Astrocyte (in vitro differentiated cells and primary cell): ENCODE results near the gene MIAT. TPM values are rescaled to one million over a fixed set of nuclear protein-coding genes. Genes with fewer than 3 reads are reported as not detected.

ENCODE experiments used
- DNase-seq: peaks from one replicate; pipeline ENCODE4 v3.0.0-alpha.2; 2010; ENCODE audit warnings: low read depth
- FAIRE-seq: peaks from 2 replicates; lab custom pipeline; 2011; peaks lifted over from hg19 to GRCh38; lab: Jason Lieb, UNC
- H2AFZ ChIP-seq: 2 replicates; pipeline ENCODE4 v1.6.0; 2012; ENCODE audit warnings: low read depth, low read length, inconsistent platforms
- H3K27ac ChIP-seq: 2 replicates; pipeline ENCODE4 v1.5.1; 2011; ENCODE audit warnings: low read depth, low read length, inconsistent platforms
- H3K27me3 ChIP-seq: 2 replicates; pipeline ENCODE4 v1.6.0; 2011; ENCODE audit warnings: low read length, inconsistent platforms; ENCODE audit not compliant: insufficient read depth
- H3K36me3 ChIP-seq: 2 replicates; pipeline ENCODE4 v1.5.1; 2011; ENCODE audit warnings: low read length, inconsistent platforms; ENCODE audit not compliant: insufficient read depth
- H3K4me1 ChIP-seq: 2 replicates; pipeline ENCODE4 v1.5.1; 2011; ENCODE audit warnings: low read length, inconsistent platforms; ENCODE audit not compliant: insufficient read depth
- H3K4me2 ChIP-seq: 2 replicates; pipeline ENCODE4 v1.6.0; 2012; ENCODE audit warnings: low read length, inconsistent platforms
- H3K4me3 ChIP-seq: 2 replicates; pipeline ENCODE4 v1.5.1; 2011; ENCODE audit warnings: low read depth, mild to moderate bottlenecking, low read length, inconsistent platforms; ENCODE audit not compliant: insufficient read depth
- H3K79me2 ChIP-seq: 2 replicates; pipeline ENCODE4 v1.6.0; 2012; ENCODE audit warnings: mild to moderate bottlenecking, low read length, inconsistent platforms; ENCODE audit not compliant: insufficient read depth
- H3K9ac ChIP-seq: 2 replicates; pipeline ENCODE4 v1.6.0; 2012; ENCODE audit warnings: mild to moderate bottlenecking, low read length, inconsistent platforms
- H3K9me3 ChIP-seq: 2 replicates; pipeline ENCODE4 v1.5.1; 2012; ENCODE audit warnings: low read depth, mild to moderate bottlenecking, low read length, inconsistent platforms; ENCODE audit not compliant: insufficient read depth
- H4K20me1 ChIP-seq: 2 replicates; pipeline ENCODE4 v1.6.0; 2012; ENCODE audit warnings: low read length, inconsistent platforms; ENCODE audit not compliant: insufficient read depth
- H3K27ac Mint-ChIP-seq: one replicate; pipeline ENCODE4 v1.8.0; 2021; ENCODE audit warnings: mild to moderate bottlenecking, mixed read lengths; ENCODE audit not compliant: unreplicated experiment
- H3K27me3 Mint-ChIP-seq: one replicate; pipeline ENCODE4 v1.8.0; 2021; ENCODE audit warnings: low read depth, mixed read lengths; ENCODE audit not compliant: unreplicated experiment
- H3K36me3 Mint-ChIP-seq: one replicate; pipeline ENCODE4 v1.8.0; 2021; ENCODE audit warnings: low read depth, mixed read lengths; ENCODE audit not compliant: unreplicated experiment
- H3K4me1 Mint-ChIP-seq: one replicate; pipeline ENCODE4 v1.8.0; 2021; ENCODE audit warnings: low read depth, mixed read lengths; ENCODE audit not compliant: unreplicated experiment
- H3K4me3 Mint-ChIP-seq: one replicate; pipeline ENCODE4 v1.8.0; 2021; ENCODE audit warnings: mild to moderate bottlenecking, moderate library complexity, mixed read lengths; ENCODE audit not compliant: unreplicated experiment
- H3K9me3 Mint-ChIP-seq: one replicate; pipeline ENCODE4 v1.8.0; 2021; ENCODE audit warnings: mild to moderate bottlenecking, mixed read lengths; ENCODE audit not compliant: unreplicated experiment
- EZH2 ChIP-seq: IDR thresholded peaks from 2 replicates; pipeline ENCODE4 v1.6.1; 2012; ENCODE audit warnings: mild to moderate bottlenecking, low read length, inconsistent platforms; ENCODE audit not compliant: insufficient read depth
- total RNA-seq: library from RNA; stranded (reverse); gene quantifications from 2 replicates; pipeline ENCODE4 v1.2.1, GENCODE V29; 2021
- TF ChIP-seq, protein P1 (sequence below): IDR thresholded peaks from 2 replicates; pipeline ENCODE4 v1.5.1; 2011; ENCODE audit warnings: low read depth, mild to moderate bottlenecking, inconsistent platforms, low read length, moderate library complexity; ENCODE audit not compliant: insufficient read depth

The MIAT gene
- total RNA-seq, 1 donor from 2014 or later, result 22.8 TPM

DNA sequence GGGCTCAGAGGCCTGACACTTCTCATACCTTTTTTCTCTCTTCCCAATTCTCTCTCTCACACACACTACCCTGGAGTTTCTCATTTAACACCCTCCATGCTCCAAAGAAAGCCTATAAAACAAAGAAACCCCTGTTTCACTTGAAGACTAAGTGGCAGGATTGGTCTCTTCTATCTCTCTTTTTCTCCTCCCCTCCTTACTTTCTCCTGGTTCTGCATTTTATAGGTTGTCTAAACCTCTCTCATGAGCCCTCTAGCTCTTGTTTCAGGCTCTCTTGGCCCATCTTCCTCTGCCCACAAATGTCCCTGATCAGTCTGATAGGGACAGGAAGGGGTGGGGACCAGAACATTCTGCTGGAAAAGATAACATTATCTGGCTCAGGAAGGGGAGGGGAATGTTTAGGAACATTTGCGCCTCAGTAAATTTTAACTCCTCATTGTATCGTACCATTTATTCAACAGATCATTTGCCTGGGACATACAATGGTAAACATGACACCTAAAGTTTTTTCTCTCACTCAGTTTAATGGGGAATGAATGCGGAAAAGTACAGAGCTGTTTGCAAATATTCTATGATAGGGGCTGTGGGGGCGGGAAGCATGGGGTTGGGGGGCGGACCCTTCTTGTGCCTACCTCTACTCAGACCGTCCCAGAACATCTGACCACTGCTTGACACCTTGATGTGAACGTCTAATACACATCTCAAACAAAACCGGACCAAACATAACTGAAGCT, 24.8 kb upstream of the MIAT start:
- H3K4me1 ChIP-seq, result no peaks in the 10 kb centered on the region
- H3K79me2 ChIP-seq, result no peaks in the 10 kb centered on the region
- H2AFZ ChIP-seq, result no peak overlapping the region
- TF ChIP-seq, protein P1, sequence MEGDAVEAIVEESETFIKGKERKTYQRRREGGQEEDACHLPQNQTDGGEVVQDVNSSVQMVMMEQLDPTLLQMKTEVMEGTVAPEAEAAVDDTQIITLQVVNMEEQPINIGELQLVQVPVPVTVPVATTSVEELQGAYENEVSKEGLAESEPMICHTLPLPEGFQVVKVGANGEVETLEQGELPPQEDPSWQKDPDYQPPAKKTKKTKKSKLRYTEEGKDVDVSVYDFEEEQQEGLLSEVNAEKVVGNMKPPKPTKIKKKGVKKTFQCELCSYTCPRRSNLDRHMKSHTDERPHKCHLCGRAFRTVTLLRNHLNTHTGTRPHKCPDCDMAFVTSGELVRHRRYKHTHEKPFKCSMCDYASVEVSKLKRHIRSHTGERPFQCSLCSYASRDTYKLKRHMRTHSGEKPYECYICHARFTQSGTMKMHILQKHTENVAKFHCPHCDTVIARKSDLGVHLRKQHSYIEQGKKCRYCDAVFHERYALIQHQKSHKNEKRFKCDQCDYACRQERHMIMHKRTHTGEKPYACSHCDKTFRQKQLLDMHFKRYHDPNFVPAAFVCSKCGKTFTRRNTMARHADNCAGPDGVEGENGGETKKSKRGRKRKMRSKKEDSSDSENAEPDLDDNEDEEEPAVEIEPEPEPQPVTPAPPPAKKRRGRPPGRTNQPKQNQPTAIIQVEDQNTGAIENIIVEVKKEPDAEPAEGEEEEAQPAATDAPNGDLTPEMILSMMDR, result no peak
- TF ChIP-seq EZH2, result no peak
- no peak overlapping the region for H3K4me3 ChIP-seq
- Mint-ChIP-seq H3K9me3 (peaks cover 2% of the 10 kb centered on the region), H3K27ac (no peak overlapping the region), H3K4me1 (peaks cover 3% of the 10 kb centered on the region), H3K27me3 (peaks cover 5% of the 10 kb centered on the region), H3K36me3 (peaks cover 2% of the 10 kb centered on the region), H3K4me3 (no peak overlapping the region)
- no peak for FAIRE-seq
- no peak overlapping the region for H3K4me2 ChIP-seq
- no peaks in the 10 kb centered on the region for H3K9me3 ChIP-seq
- DNase-seq, result no peak
- H3K27ac ChIP-seq, result no peak overlapping the region
- H3K27me3 ChIP-seq, result peaks cover 2% of the 10 kb centered on the region
- no peak overlapping the region for H3K9ac ChIP-seq
- H3K36me3 ChIP-seq, result no peaks in the 10 kb centered on the region
- H4K20me1 ChIP-seq, result no peaks in the 10 kb centered on the region

DNA sequence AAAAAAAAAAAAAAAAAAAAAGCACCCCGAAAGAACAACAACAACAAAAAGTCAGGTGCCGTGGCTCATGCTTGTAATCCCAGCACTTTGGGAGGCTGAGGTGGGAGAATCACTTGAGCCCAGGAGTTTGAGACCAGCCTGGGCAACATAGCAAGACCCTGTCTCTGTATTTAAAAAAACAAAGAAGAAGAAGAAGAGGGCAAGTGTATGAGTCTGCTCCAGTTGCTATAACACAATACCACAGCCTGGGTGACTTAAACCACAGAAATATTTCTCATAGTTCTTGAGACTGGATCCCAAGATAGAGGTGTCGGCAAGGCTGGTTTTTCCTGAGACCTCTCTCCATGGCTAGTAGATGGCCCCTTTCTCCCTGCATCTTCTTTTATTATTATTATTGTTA, 23.2 kb upstream of the MIAT start:
- H4K20me1 ChIP-seq, result no peaks in the 10 kb centered on the region
- no peak for TF ChIP-seq EZH2
- TF ChIP-seq, protein P1, result no peak
- no peaks in the 10 kb centered on the region for H3K4me1 ChIP-seq
- no peak overlapping the region for H3K27ac ChIP-seq
- no peak overlapping the region for H3K4me3 ChIP-seq
- FAIRE-seq, result no peak
- peaks cover 2% of the 10 kb centered on the region for H3K9me3 Mint-ChIP-seq
- peaks cover 2% of the 10 kb centered on the region for H3K36me3 Mint-ChIP-seq
- no peak overlapping the region for H3K4me2 ChIP-seq
- no peaks in the 10 kb centered on the region for H3K79me2 ChIP-seq
- H3K9me3 ChIP-seq, result no peaks in the 10 kb centered on the region
- H3K4me1 Mint-ChIP-seq, result peaks cover 3% of the 10 kb centered on the region
- no peak overlapping the region for H3K9ac ChIP-seq
- no peak overlapping the region for H3K27ac Mint-ChIP-seq
- no peak overlapping the region for H3K4me3 Mint-ChIP-seq
- no peak overlapping the region for H2AFZ ChIP-seq
- no peak for DNase-seq
- H3K36me3 ChIP-seq, result no peaks in the 10 kb centered on the region
- no peaks in the 10 kb centered on the region for H3K27me3 Mint-ChIP-seq
- peaks cover 2% of the 10 kb centered on the region for H3K27me3 ChIP-seq

DNA sequence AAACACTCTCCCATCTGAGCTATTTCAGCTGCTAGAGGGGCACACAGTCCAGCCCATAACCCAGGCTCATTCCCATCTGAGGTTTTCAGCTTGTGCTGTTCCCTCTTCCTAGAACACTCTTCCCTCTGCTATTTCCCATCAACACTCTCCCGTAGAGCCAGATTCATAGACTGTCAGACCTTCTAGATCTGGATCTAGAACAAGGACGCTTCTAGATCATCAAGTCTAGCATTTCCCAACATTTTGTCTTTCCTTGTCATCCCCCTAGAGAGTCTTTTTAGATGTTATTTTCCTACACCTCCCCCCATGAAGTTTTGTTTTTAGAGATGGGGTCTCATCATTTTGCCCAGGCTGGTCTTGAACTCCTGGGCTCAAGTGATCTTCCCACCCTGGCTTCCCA, 22.3 kb upstream of the MIAT start:
- TF ChIP-seq, protein P1, result no peak
- no peak for TF ChIP-seq EZH2
- no peaks in the 10 kb centered on the region for H4K20me1 ChIP-seq
- H3K4me2 ChIP-seq, result no peak overlapping the region
- H3K36me3 ChIP-seq, result no peaks in the 10 kb centered on the region
- H3K4me3 ChIP-seq, result no peak overlapping the region
- no peak overlapping the region for H3K27ac Mint-ChIP-seq
- peaks cover 2% of the 10 kb centered on the region for H3K9me3 Mint-ChIP-seq
- H3K27me3 Mint-ChIP-seq, result no peaks in the 10 kb centered on the region
- H3K4me1 ChIP-seq, result no peaks in the 10 kb centered on the region
- no peak overlapping the region for H3K27ac ChIP-seq
- H3K27me3 ChIP-seq, result peaks cover 2% of the 10 kb centered on the region
- no peaks in the 10 kb centered on the region for H3K79me2 ChIP-seq
- no peak overlapping the region for H3K4me3 Mint-ChIP-seq
- no peaks in the 10 kb centered on the region for H3K9me3 ChIP-seq
- H3K36me3 Mint-ChIP-seq, result peaks cover 2% of the 10 kb centered on the region
- H2AFZ ChIP-seq, result no peak overlapping the region
- no peak overlapping the region for H3K9ac ChIP-seq
- peaks cover 3% of the 10 kb centered on the region for H3K4me1 Mint-ChIP-seq
- FAIRE-seq (no peak), DNase-seq (no peak)
